T-helper 2 cell treated with Interferon-gamma antibody and Interleukin-4, amounts not matched to agents 100 ng/mL and 5 ng/mL, for 36 hours (primary cell): ENCODE results near the gene ZNF561. TPM values are rescaled to one million over a fixed set of nuclear protein-coding genes. Genes with fewer than 3 reads are reported as not detected.
"Not testable (repeated sequence)": the region's sequence is repeated elsewhere in the genome, so short reads cannot be mapped to it uniquely, and the experiment has no call there.

Experiments
- intact Hi-C: fragments of 100-400 bp; cut with micrococcal nuclease; formaldehyde crosslinking; loops from one replicate; pipeline ENCODE4 v1.15.1; 2023
- total RNA-seq: library from RNA; stranded (reverse); gene quantifications from 2 replicates; pipeline ENCODE4 v1.2.3, GENCODE V29; 2022

Gene ZNF561
- total RNA-seq: 24.4 and 29.0 TPM in 2 replicates

GRCh38 chr19:9621156-9622037 lies at the start of gene ZNF561:
Gene ZNF561, minus strand, starts transcription at chr19:9621232. Its CDS starts 1,776 bp downstream, at chr19:9619456.
- intact Hi-C loops: loop anchor here (1.0 to 2.0 kb wide), 5 partner anchors 37 to 485 kb away; partner anchors contain the start of genes ZNF121, ZNF266 and ZNF846

DNA sequence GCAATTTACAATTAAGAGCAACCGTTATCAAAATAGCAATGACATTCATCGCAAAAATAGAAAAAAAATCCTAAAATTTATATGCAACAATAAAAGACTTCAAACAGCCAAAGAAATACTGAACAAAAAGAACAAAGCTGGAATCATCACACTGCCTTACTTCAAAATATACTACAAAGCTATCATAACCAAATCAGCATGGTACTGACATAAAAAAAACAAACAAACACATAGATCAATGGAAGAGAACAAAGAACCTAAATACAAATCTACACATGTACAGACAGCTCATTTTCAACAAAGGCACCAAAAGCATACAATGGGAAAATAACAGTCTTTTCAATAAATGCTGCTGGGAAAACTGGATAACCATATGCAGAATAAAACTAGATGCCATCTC lies 47.5 kb upstream of the ZNF561 start:
- intact Hi-C loops: no loop called here

- intact Hi-C loops: no loop called here
Measured at GRCh38 chr19:9667898-9668297, 46.9 kb upstream of the ZNF561 start.

GRCh38 chr19:9658769-9659168 lies 37.7 kb upstream of the ZNF561 start:
- intact Hi-C loops: no loop called here

GRCh38 chr19:9653066-9653555 lies 32.1 kb upstream of the ZNF561 start:
- intact Hi-C loops: not testable (repeated sequence)

GRCh38 chr19:9651464-9651863 lies 30.4 kb upstream of the ZNF561 start:
- intact Hi-C loops: not testable (repeated sequence)

DNA sequence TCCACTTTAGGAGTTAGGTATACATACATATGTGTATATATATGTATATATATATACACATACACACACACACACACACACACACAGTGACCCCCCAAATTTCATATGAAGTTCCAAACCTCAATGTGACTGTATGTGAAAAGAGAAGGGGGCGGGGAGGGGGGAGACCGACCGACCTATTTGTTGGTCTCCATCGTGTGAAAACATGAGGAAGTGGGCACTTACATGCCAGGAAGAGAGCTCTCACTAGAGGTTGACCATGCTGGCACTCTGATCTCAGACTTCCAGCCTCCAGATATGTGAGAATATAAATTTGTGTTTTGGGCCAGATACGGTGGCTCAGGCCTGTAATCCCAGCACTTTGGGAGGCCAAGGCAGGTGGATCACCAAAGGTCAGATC lies 29.3 kb upstream of the ZNF561 start:
- intact Hi-C loops: no loop called here

- intact Hi-C loops: no loop called here
Measured at GRCh38 chr19:9645472-9645871, 24.4 kb upstream of the ZNF561 start.

- intact Hi-C loops: no loop called here
Measured at GRCh38 chr19:9644472-9644871, 23.4 kb upstream of the ZNF561 start.

DNA sequence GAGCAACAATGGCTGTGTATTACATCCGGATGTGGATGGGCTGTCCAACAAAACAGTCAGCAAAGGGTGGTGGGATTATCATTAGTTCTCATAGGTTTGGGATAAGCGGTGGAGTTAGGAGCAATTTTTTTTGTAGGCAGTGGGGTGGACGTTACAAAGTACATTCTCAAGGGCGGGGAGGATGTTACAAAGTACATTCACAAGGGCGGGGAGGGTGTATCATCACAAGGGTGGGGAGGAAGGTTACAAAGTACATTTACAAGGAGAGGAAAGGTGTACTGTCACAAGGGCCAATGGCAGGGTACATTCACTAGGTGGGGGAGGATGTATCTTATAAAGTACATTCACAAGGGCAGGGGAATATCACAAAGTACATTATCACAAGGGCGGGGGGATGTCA lies 20.8 kb upstream of the ZNF561 start:
- intact Hi-C loops: no loop called here

DNA sequence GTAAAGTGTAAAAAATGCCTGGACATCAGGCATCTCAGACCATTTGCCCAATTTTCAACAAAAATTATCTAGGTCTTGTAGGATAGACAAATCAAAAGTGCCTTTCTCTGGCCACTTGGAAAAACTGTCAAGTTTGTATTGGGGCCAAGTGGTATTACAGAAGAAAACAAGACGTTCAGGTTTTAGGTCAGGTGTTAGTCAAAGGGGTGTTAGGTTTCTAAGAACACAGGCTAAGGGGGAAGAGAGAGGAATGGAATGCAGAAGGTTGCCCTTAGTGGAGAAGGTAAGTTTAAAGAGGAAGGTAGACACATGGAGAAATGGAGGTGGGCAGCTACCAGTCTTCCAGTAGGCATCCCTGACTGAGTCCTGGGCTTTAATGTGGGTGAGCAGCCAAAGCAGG lies 19.9 kb upstream of the ZNF561 start:
- intact Hi-C loops: no loop called here

DNA sequence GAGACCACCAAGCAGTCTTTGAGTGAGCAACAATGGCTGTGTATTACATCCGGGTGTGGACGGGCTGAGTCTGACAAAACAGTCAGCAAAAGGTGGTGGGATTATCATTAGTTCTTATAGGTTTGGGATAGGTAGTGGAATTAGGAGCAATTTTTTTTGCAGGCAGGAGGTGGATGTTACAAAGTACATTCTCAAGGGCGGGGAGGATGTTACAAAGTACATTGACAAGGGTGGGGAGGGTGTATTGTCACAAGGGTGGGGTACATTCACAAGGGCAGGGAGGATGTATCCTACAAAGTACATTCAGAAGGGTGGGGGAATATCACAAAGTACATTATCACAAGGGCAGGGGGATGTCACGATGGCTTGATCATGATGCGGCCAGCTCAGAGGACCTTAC lies 15.0 kb upstream of the ZNF561 start:
- intact Hi-C loops: no loop called here

GRCh38 chr19:9627856-9628255 lies 6.8 kb upstream of the ZNF561 start:
- intact Hi-C loops: loop anchor here (5.0 kb wide), 1 partner anchor 284 kb away; no protein-coding TSS in a partner anchor

GRCh38 chr19:9622531-9622930 lies 1.5 kb upstream of the ZNF561 start:
- intact Hi-C loops: no loop called here

- intact Hi-C loops: loop anchor here (1.0 to 2.0 kb wide), 5 partner anchors 36 to 484 kb away; partner anchors contain the start of genes ZNF121, ZNF266 and ZNF846
Measured at GRCh38 chr19:9620842-9621155, 233 bp downstream of the ZNF561 start.

DNA sequence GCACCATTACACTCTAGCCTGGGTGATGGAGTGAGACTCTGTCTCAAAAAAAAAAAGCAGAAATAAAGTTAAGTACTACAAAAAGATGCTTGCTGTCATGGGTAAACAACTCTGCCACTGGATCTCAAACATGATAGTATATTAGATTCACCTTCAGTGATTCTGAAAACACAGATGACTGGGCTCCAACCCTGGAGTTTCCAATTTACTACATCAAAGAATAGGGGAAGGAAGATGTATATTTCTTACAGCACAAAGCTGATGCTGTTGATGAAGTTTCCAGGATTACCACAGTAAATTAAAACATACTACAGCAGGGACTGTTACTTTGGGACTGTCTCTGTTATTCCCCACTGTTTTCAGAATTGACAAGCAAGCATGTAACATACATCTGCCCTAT lies 5.2 kb downstream of the ZNF561 start:
- intact Hi-C loops: no loop called here

DNA sequence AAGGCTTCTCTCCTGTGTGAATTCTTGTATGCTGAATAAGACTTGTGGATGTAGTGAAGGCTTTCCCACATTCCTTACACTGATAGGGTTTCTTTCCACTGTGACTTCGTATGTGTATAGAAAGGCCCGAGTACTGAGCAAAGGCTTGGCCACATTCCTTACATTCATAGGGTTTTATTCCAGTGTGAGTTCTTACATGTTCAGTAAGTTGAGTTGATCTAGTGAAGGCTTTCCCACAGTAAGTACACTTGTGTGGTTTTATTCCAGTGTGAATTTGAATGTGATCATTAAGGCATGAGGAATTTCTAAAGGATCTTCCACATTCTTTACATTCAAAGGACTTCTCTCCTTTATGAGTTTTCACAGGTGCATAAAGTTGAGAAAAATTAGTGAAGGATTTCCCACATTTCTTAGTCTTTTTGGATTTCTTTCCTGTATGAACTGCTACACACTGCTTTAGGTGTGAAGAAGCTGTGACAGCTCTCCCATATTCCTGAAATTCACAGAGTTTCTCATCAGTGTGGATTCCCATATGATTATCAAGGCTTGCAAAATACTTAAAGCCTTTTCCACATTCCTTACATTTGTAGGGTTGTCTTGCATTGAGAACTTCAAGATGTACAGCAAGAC lies 10.4 kb downstream of the ZNF561 start:
- intact Hi-C loops: no loop called here

GRCh38 chr19:9608912-9609311 lies 12.1 kb downstream of the ZNF561 start:
- intact Hi-C loops: no loop called here

DNA sequence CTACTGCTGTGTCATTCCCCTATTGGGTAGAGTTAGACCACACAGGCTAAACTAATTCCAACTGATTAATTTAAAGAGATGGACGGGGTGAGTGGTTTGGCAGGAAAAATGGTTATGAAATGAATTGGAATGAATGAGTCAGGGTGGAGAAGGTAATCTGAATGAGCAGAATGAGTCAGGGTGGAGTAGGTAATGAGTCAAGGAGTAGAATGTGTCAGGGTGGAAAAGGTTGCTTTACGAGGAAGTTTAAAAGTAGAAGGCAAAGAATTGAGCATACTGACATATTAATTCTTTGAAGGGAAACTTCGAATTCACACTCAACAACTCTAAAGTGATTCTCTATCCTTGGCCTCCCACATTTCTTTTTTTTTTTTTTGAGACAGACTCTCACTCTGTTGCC lies 24.0 kb downstream of the ZNF561 start:
- intact Hi-C loops: no loop called here

DNA sequence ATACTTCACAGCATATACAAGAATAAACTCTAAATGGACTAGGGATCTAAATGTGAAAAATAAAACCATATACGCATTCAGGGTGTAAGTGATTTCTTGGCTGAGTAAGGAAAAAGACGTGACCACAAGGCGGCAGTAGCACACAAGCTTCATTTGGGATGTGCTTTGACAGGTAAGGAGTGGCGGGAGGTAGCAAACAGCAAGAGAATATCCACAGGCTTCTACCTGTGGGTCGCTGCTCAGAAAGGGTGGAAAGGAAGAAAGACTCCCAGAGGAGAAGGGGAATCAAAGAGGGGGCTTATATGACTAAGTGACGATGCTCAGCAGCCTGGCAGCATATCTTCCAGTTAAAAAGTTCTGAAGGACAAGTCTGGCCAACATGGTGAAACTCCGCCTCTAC lies 34.3 kb downstream of the ZNF561 start:
- intact Hi-C loops: loop anchor here (1.0 kb wide), 1 partner anchor 210 kb away; no protein-coding TSS in a partner anchor

DNA sequence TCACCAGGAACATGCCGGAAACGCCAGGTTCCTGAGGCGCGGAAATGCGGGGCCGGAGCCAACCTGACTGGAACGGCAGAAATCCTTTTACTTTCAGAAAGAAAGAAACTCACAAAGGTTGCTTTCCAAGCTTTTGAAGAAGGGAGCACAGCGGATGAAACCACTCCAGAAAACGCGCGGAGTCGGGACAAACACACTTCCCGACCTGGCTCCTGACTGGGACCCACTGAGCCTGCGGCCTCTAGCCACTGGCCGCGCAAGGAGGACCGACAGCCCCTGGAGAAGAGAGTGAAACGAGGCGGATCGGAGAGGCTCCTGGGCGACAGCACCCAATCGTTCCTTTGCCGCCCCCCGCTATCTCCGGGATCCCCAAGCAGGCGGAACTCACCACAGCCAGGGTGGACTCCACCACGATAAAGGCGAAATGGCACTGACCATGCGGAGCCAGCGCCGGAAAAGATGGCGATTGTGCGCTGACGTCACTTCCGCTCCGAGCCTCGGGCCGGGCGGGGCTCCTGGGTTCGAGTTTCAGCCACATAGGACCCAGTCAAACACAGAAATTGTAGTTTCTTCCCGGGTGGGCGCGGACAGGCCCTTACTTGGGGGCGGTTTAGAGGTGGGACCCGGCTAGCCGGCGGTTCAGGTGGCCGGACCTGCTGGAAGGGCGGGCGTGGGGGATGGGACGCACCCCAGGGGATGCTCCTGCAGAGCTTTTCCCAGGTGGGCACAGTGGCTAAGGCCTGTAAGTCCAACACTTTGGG lies 36.8 kb downstream of the ZNF561 start, which contains the start of gene ZNF121:
TSS of gene ZNF121 (minus strand) at position 432 of the 761 bp plus-strand sequence. CDS start 16,407 bp downstream, outside the sequence.
- intact Hi-C loops: loop anchor here (1.0 to 5.0 kb wide), 5 partner anchors 37 to 448 kb away; partner anchors contain the start of genes ZNF266, ZNF426, ZNF559 and ZNF561
